ENCODE measurements around the gene FBXO2.
A peak's percentile ranks its signal among the peaks of the same experiment; 100 is the strongest.

Gene FBXO2

GRCh38 chr1:11654137-11654938 lies at the start of gene FBXO2, which contains the start of gene FBXO44:
Gene FBXO2, minus strand, starts transcription at chr1:11654429. Its CDS starts 89 bp downstream, at chr1:11654340.
Gene FBXO44, plus strand, starts transcription at chr1:11654877. Its CDS starts 959 bp downstream, at chr1:11655836.
- DNase-seq (ENCODE audit: low read depth in 3 of 3, low spot score in 1 of 3), result peak; percentile 52 to 63 (median 56)

GRCh38 chr1:11703357-11704193 lies 49.3 kb upstream of the FBXO2 start:
- no peak for DNase-seq (ENCODE audit: low read depth in 3 of 3, low spot score in 1 of 3)

GRCh38 chr1:11701981-11702803 lies 48.0 kb upstream of the FBXO2 start:
- no peak for DNase-seq (ENCODE audit: low read depth in 3 of 3, low spot score in 1 of 3)

- no peak for DNase-seq (ENCODE audit: low read depth in 3 of 3, low spot score in 1 of 3)
These were observed 47.3 kb upstream of the FBXO2 start for GRCh38 chr1:11701551-11701961.

GRCh38 chr1:11700601-11701467 lies 46.6 kb upstream of the FBXO2 start:
- no peak for DNase-seq (ENCODE audit: low read depth in 3 of 3, low spot score in 1 of 3)

GRCh38 chr1:11697893-11698210 lies 43.6 kb upstream of the FBXO2 start:
- no peak for DNase-seq (ENCODE audit: low read depth in 3 of 3, low spot score in 1 of 3)

GRCh38 chr1:11697188-11697892 lies 43.1 kb upstream of the FBXO2 start:
- DNase-seq (ENCODE audit: low read depth in 3 of 3, low spot score in 1 of 3), result no peak

- no peak for DNase-seq (ENCODE audit: low read depth in 3 of 3, low spot score in 1 of 3)
These were observed 41.6 kb upstream of the FBXO2 start for GRCh38 chr1:11695861-11696260.

GRCh38 chr1:11693917-11694316 lies 39.7 kb upstream of the FBXO2 start:
- DNase-seq (ENCODE audit: low read depth in 3 of 3, low spot score in 1 of 3), result no peak

- no peak for DNase-seq (ENCODE audit: low read depth in 3 of 3, low spot score in 1 of 3)
These were observed 38.9 kb upstream of the FBXO2 start for GRCh38 chr1:11693024-11693590.

GRCh38 chr1:11691928-11692711 lies 37.9 kb upstream of the FBXO2 start:
- no peak for DNase-seq (ENCODE audit: low read depth in 3 of 3, low spot score in 1 of 3)

GRCh38 chr1:11691302-11691914 lies 37.2 kb upstream of the FBXO2 start, which contains the start of gene DRAXIN:
Gene DRAXIN, plus strand, starts transcription at chr1:11691710. Its CDS starts 14,549 bp downstream, at chr1:11706259.
- DNase-seq (ENCODE audit: low read depth in 3 of 3, low spot score in 1 of 3), result no peak

GRCh38 chr1:11690397-11691301 lies 36.4 kb upstream of the FBXO2 start:
- no peak for DNase-seq (ENCODE audit: low read depth in 3 of 3, low spot score in 1 of 3)

GRCh38 chr1:11688506-11688905 lies 34.3 kb upstream of the FBXO2 start:
- no peak for DNase-seq (ENCODE audit: low read depth in 3 of 3, low spot score in 1 of 3)

GRCh38 chr1:11685210-11685752 lies 31.1 kb upstream of the FBXO2 start:
- DNase-seq (ENCODE audit: low read depth in 3 of 3, low spot score in 1 of 3), result no peak

- no peak for DNase-seq (ENCODE audit: low read depth in 3 of 3, low spot score in 1 of 3)
These were observed 29.8 kb upstream of the FBXO2 start for GRCh38 chr1:11684070-11684469.

GRCh38 chr1:11682799-11683198 lies 28.6 kb upstream of the FBXO2 start:
- no peak for DNase-seq (ENCODE audit: low read depth in 3 of 3, low spot score in 1 of 3)
